Stomach (tissue), 9 donors: Measurements from ENCODE around the gene NKIRAS1. TPM values are rescaled to one million over a fixed set of nuclear protein-coding genes. Genes with fewer than 3 reads are reported as not detected.

Source experiments
- DNase-seq, 2 donors: peaks; one replicate each; pipeline versions ENCODE4 v3.0.0 to v3.0.0-alpha.2; 2013 to 2019
- H3K27ac ChIP-seq, 5 donors: fragments of 200-600 bp in 4 of 5; sonication (generic) in 4 of 5; one replicate each; pipeline ENCODE4 v1.5.1; 2013 to 2019; ENCODE audit warnings: mild to moderate bottlenecking in 1 of 5, moderate library complexity in 1 of 5
- H3K27me3 ChIP-seq, 3 donors: fragments of 200-600 bp; sonication (generic); one replicate each; pipeline ENCODE4 v1.5.1; 2017 to 2019; ENCODE audit warnings: mixed run types in 1 of 3
- H3K36me3 ChIP-seq, 4 donors: fragments of 200-600 bp; sonication (generic); 1 replicate in 3 of 4; 2 replicates in 1 of 4; pipeline ENCODE4 v1.5.1; 2016 to 2019
- H3K4me1 ChIP-seq, 4 donors: fragments of 200-600 bp; sonication (generic); one replicate each; pipeline ENCODE4 v1.5.1; 2016 to 2019
- H3K4me3 ChIP-seq, 4 donors: fragments of 200-600 bp; sonication (generic) in 3 of 4; one replicate each; pipeline ENCODE4 v1.5.1; 2016 to 2019; ENCODE audit warnings: mild to moderate bottlenecking in 1 of 4
- H3K9me3 ChIP-seq, 4 donors: fragments of 200-600 bp; sonication (generic); one replicate each; pipeline ENCODE4 v1.5.1; 2016 to 2019
- EP300 ChIP-seq: sonication (generic); formaldehyde crosslinking; IDR thresholded peaks from one replicate; pipeline ENCODE4 v1.6.1; 2017; ENCODE audit warnings: antibody characterized with exemption
- POLR2A ChIP-seq, 4 donors: fragments of 450-650 bp; IDR thresholded peaks; one replicate each; pipeline ENCODE4 v1.6.1; 2016; ENCODE audit warnings: antibody characterized with exemption in 4 of 4, control low read depth in 2 of 4, mild to moderate bottlenecking in 1 of 4, moderate library complexity in 1 of 4
- POLR2AphosphoS5 ChIP-seq, 3 donors: sonication (generic); formaldehyde crosslinking; IDR thresholded peaks; one replicate each; pipeline ENCODE4 v1.6.1; 2016; ENCODE audit warnings: antibody characterized with exemption in 3 of 3
- WGBS, 5 donors: extraction: QIAGEN DNeasy Blood & Tissue Kit in 3 of 5; methylation state at CpG; one replicate each; pipeline versions ENCODE4 v1.1.5 to v1.1.7; 2013 to 2018; 5-methylcytosine and 5-hydroxymethylcytosine counted together
- intact Hi-C: fragments of 100-400 bp; cut with DNase I; formaldehyde crosslinking; loops from one replicate; pipeline ENCODE4 v1.15.1; 2023; ENCODE audit warnings: low total_unique reads
- polyA plus RNA-seq, 3 donors: library from polyadenylated mRNA; stranded (reverse); fragments of 200-250 nt; gene quantifications; one replicate each; pipeline ENCODE4 v1.2.3, GENCODE V29; 2013
- total RNA-seq, 5 donors: library from RNA; depleted of rRNA; stranded (reverse); fragments of >200 nt; gene quantifications; one replicate each; pipeline versions ENCODE4 v1.1.0 to v1.2.3, GENCODE V29; 2014 to 2016
- TF ChIP-seq, protein P1 (sequence below), 7 experiments: fragments of 450-650 bp in 4 of 7; fragments of 200-600 bp in 3 of 7; sonication (generic) in 3 of 7; IDR thresholded peaks; one replicate each; pipeline ENCODE4 v1.5.1; 2016 to 2019; ENCODE audit warnings: antibody characterized with exemption in 7 of 7, control low read depth in 2 of 7, mild to moderate bottlenecking in 1 of 7
- donor health status: healthy with polysubstance abuse.
- donor health status: Bipolar disorder and iron deficiency.
- donor health status: healthy.

NKIRAS1 gene
- total and polyA plus RNA-seq, 8 donors = 0.87 to 18.3 (median 7.6) TPM; not detected in 1

DNA sequence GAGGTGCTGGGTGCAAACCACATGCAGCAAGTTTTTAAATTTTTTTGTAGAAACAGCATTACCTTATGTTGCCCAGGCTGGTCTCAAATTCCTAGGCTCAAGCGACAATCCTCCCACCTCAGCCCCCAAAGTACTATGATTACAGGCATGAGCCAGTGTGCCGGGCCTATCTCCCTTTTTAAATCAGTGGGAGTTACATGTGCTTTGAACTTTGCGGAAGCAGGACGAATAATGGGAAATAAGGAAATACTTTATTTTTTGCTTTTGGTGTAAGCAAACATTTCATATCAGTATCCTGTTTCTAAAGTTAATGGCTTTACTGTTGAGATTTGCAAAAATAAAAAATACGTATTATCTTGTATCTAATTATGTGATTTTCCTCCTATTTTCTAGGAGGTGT, 37.4 kb upstream of the NKIRAS1 start:
- Histone ChIP-seq H3K36me3 (peaks cover 0 to 29% (median 7%) of the 10 kb centered on the region in 4 donors), H3K4me1 (peaks cover 30 to 95% (median 60%) of the 10 kb centered on the region in 4 donors), H3K27ac (peak overlapping the region in 4 of 5 donors; percentile 31 to 61 (median 38)), H3K27me3 (no peaks in the 10 kb centered on the region), H3K4me3 (no peak overlapping the region), H3K9me3 (no peaks in the 10 kb centered on the region)
- TF ChIP-seq EP300 = no peak
- TF ChIP-seq POLR2A (IDR thresholded peaks at IDR 0.05) = no peak
- no peak for TF ChIP-seq POLR2AphosphoS5 (IDR thresholded peaks at IDR 0.05)
- TF ChIP-seq, protein P1, sequence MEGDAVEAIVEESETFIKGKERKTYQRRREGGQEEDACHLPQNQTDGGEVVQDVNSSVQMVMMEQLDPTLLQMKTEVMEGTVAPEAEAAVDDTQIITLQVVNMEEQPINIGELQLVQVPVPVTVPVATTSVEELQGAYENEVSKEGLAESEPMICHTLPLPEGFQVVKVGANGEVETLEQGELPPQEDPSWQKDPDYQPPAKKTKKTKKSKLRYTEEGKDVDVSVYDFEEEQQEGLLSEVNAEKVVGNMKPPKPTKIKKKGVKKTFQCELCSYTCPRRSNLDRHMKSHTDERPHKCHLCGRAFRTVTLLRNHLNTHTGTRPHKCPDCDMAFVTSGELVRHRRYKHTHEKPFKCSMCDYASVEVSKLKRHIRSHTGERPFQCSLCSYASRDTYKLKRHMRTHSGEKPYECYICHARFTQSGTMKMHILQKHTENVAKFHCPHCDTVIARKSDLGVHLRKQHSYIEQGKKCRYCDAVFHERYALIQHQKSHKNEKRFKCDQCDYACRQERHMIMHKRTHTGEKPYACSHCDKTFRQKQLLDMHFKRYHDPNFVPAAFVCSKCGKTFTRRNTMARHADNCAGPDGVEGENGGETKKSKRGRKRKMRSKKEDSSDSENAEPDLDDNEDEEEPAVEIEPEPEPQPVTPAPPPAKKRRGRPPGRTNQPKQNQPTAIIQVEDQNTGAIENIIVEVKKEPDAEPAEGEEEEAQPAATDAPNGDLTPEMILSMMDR (IDR thresholded peaks at IDR 0.05) = no peak
- DNase-seq = peak in 1 of 2 donors; percentile 34
- intact Hi-C loops = no loop called here
- WGBS, 5 donors = 29 to 60% (median 48%) methylated on average over 5 of the region's 5 CpGs

DNA sequence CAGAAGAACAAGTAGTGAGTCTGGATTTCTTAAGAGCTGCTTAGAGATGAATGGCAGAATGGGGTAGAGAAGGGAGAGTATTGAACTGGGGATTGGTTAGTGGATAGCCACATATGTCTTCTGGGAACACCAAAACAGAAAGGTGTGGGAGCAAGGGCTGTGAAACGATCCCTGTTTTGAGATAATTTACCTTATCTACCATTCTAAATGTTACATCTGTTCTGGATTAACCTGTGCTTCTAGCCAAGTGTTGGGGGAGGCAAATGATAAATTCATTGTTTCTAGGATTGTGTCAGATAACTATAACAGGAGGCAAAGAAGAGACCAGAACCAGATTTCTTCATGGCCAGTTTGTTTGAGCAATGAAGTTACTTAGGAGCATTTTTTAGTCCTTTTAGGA, 36.7 kb upstream of the NKIRAS1 start:
- 25 to 50% (median 39%) methylated on average over 1 of the region's 1 CpG for WGBS, 5 donors
- TF ChIP-seq EP300 (no peak), POLR2AphosphoS5 (IDR thresholded peaks at IDR 0.05) (no peak), POLR2A (IDR thresholded peaks at IDR 0.05) (no peak)
- TF ChIP-seq, protein P1 (IDR thresholded peaks at IDR 0.05) = no peak
- Histone ChIP-seq H3K36me3 (peaks cover 0 to 29% (median 7%) of the 10 kb centered on the region in 4 donors), H3K4me1 (peaks cover 31 to 95% (median 59%) of the 10 kb centered on the region in 4 donors), H3K27ac (peak overlapping the region in 3 of 5 donors; percentile 31 to 61 (median 45)), H3K4me3 (no peak overlapping the region), H3K27me3 (no peaks in the 10 kb centered on the region), H3K9me3 (no peaks in the 10 kb centered on the region)
- intact Hi-C loops = no loop called here
- DNase-seq = no peak

DNA sequence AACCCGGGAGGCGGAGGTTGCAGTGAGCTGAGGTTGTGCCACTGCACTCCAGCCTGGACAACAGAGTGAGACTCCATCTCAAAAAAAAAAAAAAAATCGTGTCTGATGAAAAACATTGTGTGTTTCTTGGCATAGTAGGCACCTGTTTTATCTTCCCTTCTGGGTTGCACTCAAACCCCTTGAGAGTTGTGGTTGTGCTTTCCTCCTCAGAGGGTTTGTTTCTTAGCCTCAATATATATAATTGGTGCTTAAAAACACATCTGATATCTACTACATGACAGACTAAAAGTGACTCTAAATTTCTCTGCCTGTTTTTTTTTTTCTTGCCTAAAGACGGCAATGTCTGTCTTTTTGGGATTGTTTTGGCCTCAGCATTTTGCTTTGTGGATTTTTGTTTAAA, 35.9 kb upstream of the NKIRAS1 start:
- WGBS, 5 donors = 74 to 81% (median 77%) methylated on average over 4 of the region's 4 CpGs
- H3K9me3 ChIP-seq = no peaks in the 10 kb centered on the region
- no peak overlapping the region for H3K4me3 ChIP-seq
- DNase-seq = no peak
- H3K4me1 ChIP-seq = peaks cover 36 to 95% (median 64%) of the 10 kb centered on the region in 4 donors
- intact Hi-C loops = no loop called here
- no peaks in the 10 kb centered on the region for H3K27me3 ChIP-seq
- H3K27ac ChIP-seq = peak overlapping the region in 2 of 5 donors; percentile 31 to 61
- H3K36me3 ChIP-seq = peaks cover 0 to 24% (median 5%) of the 10 kb centered on the region in 4 donors
- TF ChIP-seq POLR2AphosphoS5 (IDR thresholded peaks at IDR 0.05) = no peak
- TF ChIP-seq, protein P1 (IDR thresholded peaks at IDR 0.05) = no peak
- no peak for TF ChIP-seq EP300
- TF ChIP-seq POLR2A (IDR thresholded peaks at IDR 0.05) = no peak

DNA sequence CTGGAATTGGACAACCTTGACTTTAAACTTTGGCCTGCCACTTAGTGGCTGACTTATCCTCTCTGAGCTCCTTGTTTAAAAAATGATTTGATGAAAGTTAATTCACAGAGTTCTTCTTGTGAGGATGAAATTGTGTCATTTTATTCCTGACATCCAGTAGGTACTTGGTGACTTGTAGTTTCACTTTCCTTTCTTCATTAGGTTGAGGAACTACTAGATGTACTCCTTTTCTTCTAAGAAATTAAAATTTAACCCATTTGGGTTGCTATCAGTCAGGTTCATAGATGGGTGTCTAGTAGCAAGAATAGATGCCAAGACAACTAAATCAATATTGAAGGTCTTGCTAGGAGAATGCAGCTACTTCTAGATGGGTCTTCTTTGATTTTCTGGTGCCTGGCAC, 33.5 kb upstream of the NKIRAS1 start:
- H3K9me3 ChIP-seq = no peaks in the 10 kb centered on the region
- H3K27me3 ChIP-seq = no peaks in the 10 kb centered on the region
- no peak for DNase-seq
- H3K4me3 ChIP-seq = peak overlapping the region in 1 of 4 donors; percentile 2
- TF ChIP-seq, protein P1 (IDR thresholded peaks at IDR 0.05) = no peak
- TF ChIP-seq EP300 (no peak), POLR2A (IDR thresholded peaks at IDR 0.05) (no peak), POLR2AphosphoS5 (IDR thresholded peaks at IDR 0.05) (no peak)
- H3K27ac ChIP-seq = peak overlapping the region in 4 of 5 donors; percentile 1 to 100 (median 72)
- H3K36me3 ChIP-seq = peaks cover 0 to 8% (median 3%) of the 10 kb centered on the region in 4 donors
- H3K4me1 ChIP-seq = peaks cover 45 to 91% (median 67%) of the 10 kb centered on the region in 4 donors
- intact Hi-C loops = no loop called here
